LNCaP clone FGC (cell line): ENCODE measurements around the gene POC1A.
A peak's percentile ranks its signal among the peaks of the same experiment; 100 is the strongest.

ENCODE experiments used
- DNase-seq: peaks from one replicate; pipeline ENCODE4 v3.0.0-alpha.2; 2011; ENCODE audit warnings: low read depth
- H3K4me3 ChIP-seq: 2 replicates; pipeline ENCODE4 v1.5.1; 2011; ENCODE audit warnings: mild to moderate bottlenecking, low read depth, low read length, control low read depth
- CTCF ChIP-seq: IDR thresholded peaks from 2 replicates; pipeline ENCODE4 v1.5.1; 2012; ENCODE audit warnings: mild to moderate bottlenecking; ENCODE audit not compliant: control insufficient read depth, insufficient read depth; ENCODE audit errors: extremely low read depth

The POC1A gene

GRCh38 chr3:52193065-52193464 is 38.8 kb upstream of the POC1A start:
- TF ChIP-seq CTCF, result no peak
- H3K4me3 ChIP-seq, result no peak overlapping the region
- DNase-seq, result peak; percentile 50

GRCh38 chr3:52191663-52192062 is 37.4 kb upstream of the POC1A start:
- DNase-seq, result no peak
- TF ChIP-seq CTCF, result no peak

GRCh38 chr3:52190294-52191074 is 36.3 kb upstream of the POC1A start:
- H3K4me3 ChIP-seq, result no peak overlapping the region
- no peak for TF ChIP-seq CTCF
- no peak for DNase-seq

More at GRCh38 chr3:52191663-52192062, 37.4 kb upstream of the POC1A start:
- H3K4me3 ChIP-seq, result no peak overlapping the region

- H3K4me3 ChIP-seq, result no peak overlapping the region
- no peak for TF ChIP-seq CTCF
- DNase-seq, result no peak
Measured at GRCh38 chr3:52188556-52188955, 34.3 kb upstream of the POC1A start.

- H3K4me3 ChIP-seq, result no peak overlapping the region
Measured at GRCh38 chr3:52186729-52187128, 32.5 kb upstream of the POC1A start.

GRCh38 chr3:52185837-52186236 is 31.6 kb upstream of the POC1A start:
- no peak for TF ChIP-seq CTCF
- no peak for DNase-seq
- H3K4me3 ChIP-seq, result no peak overlapping the region

More at GRCh38 chr3:52186729-52187128, 32.5 kb upstream of the POC1A start:
- no peak for TF ChIP-seq CTCF
- DNase-seq, result no peak

- TF ChIP-seq CTCF, result no peak
- H3K4me3 ChIP-seq, result no peak overlapping the region
- no peak for DNase-seq
Measured at GRCh38 chr3:52185311-52185710, 31.1 kb upstream of the POC1A start.
